ENCODE results near the gene STX16. TPM values are rescaled to one million over a fixed set of nuclear protein-coding genes. Genes with fewer than 3 reads are reported as not detected.

Gene STX16
- total RNA-seq, 1 experiment from 2014 or later = 89.1 TPM

- Mint-ChIP-seq H3K36me3 (peaks cover 38% of the 10 kb centered on the region), H3K27ac (no peak overlapping the region), H3K4me1 (peaks cover 13% of the 10 kb centered on the region), H3K9me3 (no peaks in the 10 kb centered on the region), H3K4me3 (no peak overlapping the region), H3K27me3 (ENCODE audit: low read depth) (no peaks in the 10 kb centered on the region)
- ChIA-PET POLR2A (no interaction called here), CTCF (no interaction called here)
- DNase-seq (ENCODE audit: low spot score) (no peak), ATAC-seq (no peak)
- no peak for TF ChIP-seq ETV6 (CRISPR knock-in tag; IDR thresholded peaks at IDR 0.05)
- TF ChIP-seq ZNF423 (CRISPR knock-in tag; IDR thresholded peaks at IDR 0.05) = no peak
- no peak for TF ChIP-seq GRHL2 (CRISPR knock-in tag; IDR thresholded peaks at IDR 0.05; ENCODE audit: insufficient replicate concordance, severe bottlenecking)
- no peak for TF ChIP-seq FOXK1 (CRISPR knock-in tag; IDR thresholded peaks at IDR 0.05)
- no peak for TF ChIP-seq TEAD4 (CRISPR knock-in tag; IDR thresholded peaks at IDR 0.05)
- no peak for TF ChIP-seq TEAD1 (CRISPR knock-in tag; IDR thresholded peaks at IDR 0.05)
- no peak for TF ChIP-seq GTF2I (CRISPR knock-in tag; conservative IDR thresholded peaks at IDR 0.05)
- no peak for TF ChIP-seq AR (CRISPR knock-in tag; IDR thresholded peaks at IDR 0.05)
- TF ChIP-seq ATF6 (CRISPR knock-in tag; IDR thresholded peaks at IDR 0.05) = no peak
- TF ChIP-seq ZNF138 (CRISPR knock-in tag; conservative IDR thresholded peaks at IDR 0.05) = no peak
- no peak for TF ChIP-seq CREM (CRISPR knock-in tag; IDR thresholded peaks at IDR 0.05)
- no peak for TF ChIP-seq FOXP1 (CRISPR knock-in tag; IDR thresholded peaks at IDR 0.05; ENCODE audit: borderline replicate concordance)
- no peak for TF ChIP-seq NR2C2 (CRISPR knock-in tag; IDR thresholded peaks at IDR 0.05)
- TF ChIP-seq JUN (CRISPR knock-in tag; IDR thresholded peaks at IDR 0.05) = no peak
Measured at GRCh38 chr20:58682656-58683531, 31.8 kb downstream of the STX16 start.

- no peak for ATAC-seq
- H3K9me3 Mint-ChIP-seq = no peaks in the 10 kb centered on the region
- CTCF ChIA-PET = no interaction called here
- POLR2A ChIA-PET = no interaction called here
- DNase-seq (ENCODE audit: low spot score) = no peak
- H3K4me1 Mint-ChIP-seq = peaks cover 15% of the 10 kb centered on the region
- no peak overlapping the region for H3K4me3 Mint-ChIP-seq
- peaks cover 33% of the 10 kb centered on the region for H3K36me3 Mint-ChIP-seq
- H3K27ac Mint-ChIP-seq = no peak overlapping the region
- no peaks in the 10 kb centered on the region for H3K27me3 Mint-ChIP-seq (ENCODE audit: low read depth)
- TF ChIP-seq NR1H2 (CRISPR knock-in tag; IDR thresholded peaks at IDR 0.05) (no peak), SMAD4 (CRISPR knock-in tag; IDR thresholded peaks at IDR 0.05) (no peak), USF2 (CRISPR knock-in tag; IDR thresholded peaks at IDR 0.05) (no peak), ARID4B (CRISPR knock-in tag; IDR thresholded peaks at IDR 0.05; ENCODE audit: borderline replicate concordance) (no peak), CREM (CRISPR knock-in tag; IDR thresholded peaks at IDR 0.05) (no peak), TEAD1 (CRISPR knock-in tag; IDR thresholded peaks at IDR 0.05) (no peak), AR (CRISPR knock-in tag; IDR thresholded peaks at IDR 0.05) (no peak), TEAD4 (CRISPR knock-in tag; IDR thresholded peaks at IDR 0.05) (no peak), ZNF671 (CRISPR knock-in tag; IDR thresholded peaks at IDR 0.05) (no peak), ZNF396 (CRISPR knock-in tag; IDR thresholded peaks at IDR 0.05; ENCODE audit: borderline replicate concordance) (no peak)
Measured at GRCh38 chr20:58684291-58684690, 33.2 kb downstream of the STX16 start.

Data from WTC11 (cell line).